Sigmoid colon (tissue), 7 donors: ENCODE results near the gene VRK1. TPM values are rescaled to one million over a fixed set of nuclear protein-coding genes. Genes with fewer than 3 reads are reported as not detected.

ENCODE experiments used
- DNase-seq: peaks from one replicate; pipeline ENCODE4 v3.0.0-alpha.2; 2019
- H3K27ac ChIP-seq, 4 donors: fragments of 200-600 bp; sonication (generic); one replicate each; pipeline ENCODE4 v1.5.1; 2016 to 2019; ENCODE audit warnings: mild to moderate bottlenecking in 1 of 4
- H3K27me3 ChIP-seq, 3 donors: fragments of 200-600 bp; sonication (generic); one replicate each; pipeline ENCODE4 v1.5.1; 2019; ENCODE audit warnings: mild to moderate bottlenecking in 1 of 3
- H3K36me3 ChIP-seq, 4 donors: fragments of 200-600 bp; sonication (generic); one replicate each; pipeline ENCODE4 v1.5.1; 2016 to 2019
- H3K4me1 ChIP-seq, 4 donors: fragments of 200-600 bp; sonication (generic); one replicate each; pipeline ENCODE4 v1.5.1; 2017 to 2019
- H3K4me3 ChIP-seq, 4 donors: fragments of 200-600 bp; sonication (generic); one replicate each; pipeline ENCODE4 v1.5.1; 2017 to 2019; ENCODE audit warnings: mild to moderate bottlenecking in 2 of 4, moderate library complexity in 1 of 4
- H3K9me3 ChIP-seq, 4 donors: fragments of 200-600 bp in 3 of 4; sonication (generic) in 3 of 4; one replicate each; pipeline versions ENCODE4 v1.5.1 to v1.6.1; 2013 to 2019
- EP300 ChIP-seq, 4 donors: sonication (generic); formaldehyde crosslinking; IDR thresholded peaks; one replicate each; pipeline ENCODE4 v1.6.1; 2017; ENCODE audit warnings: antibody characterized with exemption in 4 of 4
- POLR2A ChIP-seq, 2 donors: fragments of 450-650 bp; IDR thresholded peaks; one replicate each; pipeline ENCODE4 v1.6.1; 2016; ENCODE audit warnings: antibody characterized with exemption in 2 of 2, mild to moderate bottlenecking in 2 of 2, moderate library complexity in 2 of 2
- POLR2AphosphoS5 ChIP-seq, 4 donors: sonication (generic); formaldehyde crosslinking; IDR thresholded peaks; one replicate each; pipeline ENCODE4 v1.6.1; 2017; ENCODE audit warnings: antibody characterized with exemption in 4 of 4
- WGBS, 2 donors: extraction: QIAGEN DNeasy Blood & Tissue Kit; methylation state at CpG; one replicate each; pipeline ENCODE4 v1.1.7; 2013; 5-methylcytosine and 5-hydroxymethylcytosine counted together
- intact Hi-C: fragments of 100-400 bp; cut with DNase I; formaldehyde crosslinking; loops from one replicate; pipeline ENCODE4 v1.15.1; 2023
- polyA plus RNA-seq, 3 donors: library from polyadenylated mRNA; stranded (reverse); fragments of 200-250 nt; gene quantifications; one replicate each; pipeline ENCODE4 v1.2.3, GENCODE V29; 2013
- total RNA-seq, 4 donors: library from RNA; depleted of rRNA; stranded (reverse); fragments of >200 nt; gene quantifications; one replicate each; pipeline ENCODE4 v1.1.0, GENCODE V29; 2016
- TF ChIP-seq, protein P1 (sequence below), 4 experiments: fragments of 450-650 bp in 3 of 4; fragments of 200-600 bp in 1 of 4; IDR thresholded peaks; one replicate each; pipeline ENCODE4 v1.5.1; 2016 to 2019; ENCODE audit warnings: antibody characterized with exemption in 4 of 4, mild to moderate bottlenecking in 3 of 4, moderate library complexity in 2 of 4
- donor health status: healthy with polysubstance abuse.
- donor health status: Bipolar disorder and iron deficiency.
- donor health status: healthy.

Gene VRK1
- total and polyA plus RNA-seq, 7 donors, result 7.8 to 25.7 (median 17.9) TPM

DNA sequence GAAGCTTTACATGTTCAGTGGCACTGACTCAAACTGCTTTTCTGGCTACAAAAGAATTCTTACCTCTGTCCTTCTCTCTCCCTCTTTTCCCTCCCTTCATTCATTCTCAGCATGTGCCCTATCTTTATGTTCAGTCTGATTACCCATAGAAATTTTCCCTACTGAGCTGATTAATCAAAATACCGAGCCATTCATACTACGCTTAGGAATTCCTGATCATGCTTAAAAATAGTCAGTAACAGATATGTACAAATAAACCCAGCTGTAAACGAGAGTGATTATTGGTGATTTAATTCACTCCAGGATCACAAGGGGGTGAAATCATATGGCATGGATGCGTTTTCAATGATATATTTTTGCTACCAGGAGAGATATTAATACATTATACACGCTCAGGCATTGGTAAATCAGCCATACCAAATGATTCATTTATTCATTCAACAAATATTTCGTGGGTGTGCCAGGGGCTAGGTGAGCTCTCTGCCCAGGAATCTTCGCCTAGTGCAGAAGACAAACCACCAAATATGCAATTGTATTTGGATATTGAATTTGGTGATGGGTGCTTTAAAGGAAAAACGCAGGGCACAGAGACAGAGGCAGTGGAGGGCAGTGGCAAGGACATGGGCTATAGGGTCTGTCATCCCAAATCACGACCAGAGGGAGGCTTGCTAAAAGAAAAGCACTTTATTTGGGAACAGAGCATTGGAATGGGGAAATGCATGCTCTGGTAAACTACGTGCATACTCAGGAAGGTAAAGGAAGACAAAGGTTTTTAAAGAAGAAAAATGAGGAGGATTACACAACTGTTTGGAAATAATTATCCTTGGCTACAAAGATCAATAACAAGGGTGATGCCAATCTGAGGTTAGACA is 13.9 kb upstream of the VRK1 start:
- no peak for DNase-seq
- no peaks in the 10 kb centered on the region for H3K4me1 ChIP-seq
- H3K9me3 ChIP-seq, result no peaks in the 10 kb centered on the region
- TF ChIP-seq EP300 (IDR thresholded peaks at IDR 0.05), result no peak
- TF ChIP-seq POLR2AphosphoS5 (IDR thresholded peaks at IDR 0.05), result no peak
- TF ChIP-seq, protein P1, sequence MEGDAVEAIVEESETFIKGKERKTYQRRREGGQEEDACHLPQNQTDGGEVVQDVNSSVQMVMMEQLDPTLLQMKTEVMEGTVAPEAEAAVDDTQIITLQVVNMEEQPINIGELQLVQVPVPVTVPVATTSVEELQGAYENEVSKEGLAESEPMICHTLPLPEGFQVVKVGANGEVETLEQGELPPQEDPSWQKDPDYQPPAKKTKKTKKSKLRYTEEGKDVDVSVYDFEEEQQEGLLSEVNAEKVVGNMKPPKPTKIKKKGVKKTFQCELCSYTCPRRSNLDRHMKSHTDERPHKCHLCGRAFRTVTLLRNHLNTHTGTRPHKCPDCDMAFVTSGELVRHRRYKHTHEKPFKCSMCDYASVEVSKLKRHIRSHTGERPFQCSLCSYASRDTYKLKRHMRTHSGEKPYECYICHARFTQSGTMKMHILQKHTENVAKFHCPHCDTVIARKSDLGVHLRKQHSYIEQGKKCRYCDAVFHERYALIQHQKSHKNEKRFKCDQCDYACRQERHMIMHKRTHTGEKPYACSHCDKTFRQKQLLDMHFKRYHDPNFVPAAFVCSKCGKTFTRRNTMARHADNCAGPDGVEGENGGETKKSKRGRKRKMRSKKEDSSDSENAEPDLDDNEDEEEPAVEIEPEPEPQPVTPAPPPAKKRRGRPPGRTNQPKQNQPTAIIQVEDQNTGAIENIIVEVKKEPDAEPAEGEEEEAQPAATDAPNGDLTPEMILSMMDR (IDR thresholded peaks at IDR 0.05), result no peak
- TF ChIP-seq POLR2A (IDR thresholded peaks at IDR 0.05), result no peak
- WGBS, 2 donors, result 64 to 79% methylated on average over 10 of the region's 10 CpGs
- intact Hi-C loops, result no loop called here
- H3K4me3 ChIP-seq, result no peak overlapping the region
- no peaks in the 10 kb centered on the region for H3K36me3 ChIP-seq
- no peaks in the 10 kb centered on the region for H3K27me3 ChIP-seq
- no peak overlapping the region for H3K27ac ChIP-seq

DNA sequence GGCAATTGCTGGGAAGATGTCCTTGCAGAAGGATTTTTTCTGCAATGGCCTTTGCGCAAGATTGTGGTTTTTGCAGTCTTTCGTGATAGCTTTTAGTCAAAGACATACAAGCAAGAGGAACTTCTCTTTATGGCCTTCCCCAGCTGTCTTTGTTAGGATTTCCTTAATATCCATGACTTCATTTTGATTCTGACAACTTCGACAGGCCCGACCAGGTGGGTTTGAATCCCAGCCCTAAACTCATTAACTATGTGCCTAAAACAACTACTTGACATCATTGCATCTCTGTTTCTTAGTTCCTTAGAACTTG is 13.3 kb upstream of the VRK1 start:
- TF ChIP-seq, protein P1 (IDR thresholded peaks at IDR 0.05), result no peak
- no peak for TF ChIP-seq POLR2A (IDR thresholded peaks at IDR 0.05)
- no peak for TF ChIP-seq POLR2AphosphoS5 (IDR thresholded peaks at IDR 0.05)
- no peak for TF ChIP-seq EP300 (IDR thresholded peaks at IDR 0.05)
- H3K27me3 ChIP-seq, result no peaks in the 10 kb centered on the region
- 40 to 52% methylated on average over 4 of the region's 4 CpGs for WGBS, 2 donors
- H3K36me3 ChIP-seq, result no peaks in the 10 kb centered on the region
- H3K27ac ChIP-seq, result no peak overlapping the region
- no peaks in the 10 kb centered on the region for H3K4me1 ChIP-seq
- DNase-seq, result no peak
- intact Hi-C loops, result no loop called here
- H3K4me3 ChIP-seq, result no peak overlapping the region
- no peaks in the 10 kb centered on the region for H3K9me3 ChIP-seq

DNA sequence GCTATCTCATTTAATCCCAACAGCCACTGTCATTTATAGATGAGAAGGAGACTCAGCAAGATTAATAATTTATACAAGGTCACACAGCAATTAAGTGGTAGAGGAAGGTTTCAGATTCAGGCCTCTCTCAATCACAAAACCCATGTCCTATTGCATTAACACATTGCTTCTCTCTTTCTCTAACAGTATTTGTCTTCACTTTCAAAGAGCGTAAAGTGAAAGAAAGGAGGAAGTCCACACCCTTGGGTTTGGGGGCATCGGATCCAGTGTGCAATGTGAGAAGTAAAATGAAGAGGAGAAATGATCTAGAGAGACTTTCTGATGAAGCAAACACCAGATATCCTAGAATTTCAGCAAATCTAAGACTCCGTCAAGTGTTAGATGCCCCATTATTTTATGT is 7.0 kb upstream of the VRK1 start:
- no peaks in the 10 kb centered on the region for H3K36me3 ChIP-seq
- H3K9me3 ChIP-seq, result no peaks in the 10 kb centered on the region
- H3K4me1 ChIP-seq, result no peaks in the 10 kb centered on the region
- WGBS, 2 donors, result 44 to 50% methylated on average over 3 of the region's 3 CpGs
- TF ChIP-seq POLR2A (IDR thresholded peaks at IDR 0.05) (no peak), EP300 (IDR thresholded peaks at IDR 0.05) (no peak)
- DNase-seq, result no peak
- no peak overlapping the region for H3K4me3 ChIP-seq
- H3K27me3 ChIP-seq, result no peaks in the 10 kb centered on the region
- intact Hi-C loops, result no loop called here
- H3K27ac ChIP-seq, result no peak overlapping the region

DNA sequence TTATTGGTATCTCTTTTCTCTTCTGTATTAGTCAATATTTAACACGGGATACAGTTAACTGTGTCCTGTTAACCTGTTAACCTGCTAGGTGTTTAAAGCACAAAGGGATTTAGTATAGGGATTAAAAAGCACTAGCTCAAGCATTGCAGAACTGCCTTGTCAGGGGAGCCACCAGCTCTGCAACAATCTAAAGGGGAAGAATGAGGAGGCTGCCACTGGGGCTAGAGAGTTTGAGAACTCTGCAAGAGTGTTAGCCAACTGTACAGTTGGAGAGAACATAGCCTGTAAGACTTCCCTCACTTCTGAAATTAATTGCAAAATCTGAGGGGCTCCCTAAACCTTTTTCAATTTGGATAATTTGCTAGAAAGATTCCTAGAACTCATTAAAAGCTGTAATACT is 6.5 kb upstream of the VRK1 start:
- no peaks in the 10 kb centered on the region for H3K36me3 ChIP-seq
- no peak for DNase-seq
- TF ChIP-seq POLR2AphosphoS5 (IDR thresholded peaks at IDR 0.05) (no peak), EP300 (IDR thresholded peaks at IDR 0.05) (no peak)
- TF ChIP-seq, protein P1 (IDR thresholded peaks at IDR 0.05), result no peak
- no peak overlapping the region for H3K4me3 ChIP-seq
- no peak overlapping the region for H3K27ac ChIP-seq
- H3K9me3 ChIP-seq, result no peaks in the 10 kb centered on the region
- intact Hi-C loops, result no loop called here
- 55 to 73% methylated on average over 1 of the region's 1 CpG for WGBS, 2 donors
- no peaks in the 10 kb centered on the region for H3K4me1 ChIP-seq
- H3K27me3 ChIP-seq, result no peaks in the 10 kb centered on the region

DNA sequence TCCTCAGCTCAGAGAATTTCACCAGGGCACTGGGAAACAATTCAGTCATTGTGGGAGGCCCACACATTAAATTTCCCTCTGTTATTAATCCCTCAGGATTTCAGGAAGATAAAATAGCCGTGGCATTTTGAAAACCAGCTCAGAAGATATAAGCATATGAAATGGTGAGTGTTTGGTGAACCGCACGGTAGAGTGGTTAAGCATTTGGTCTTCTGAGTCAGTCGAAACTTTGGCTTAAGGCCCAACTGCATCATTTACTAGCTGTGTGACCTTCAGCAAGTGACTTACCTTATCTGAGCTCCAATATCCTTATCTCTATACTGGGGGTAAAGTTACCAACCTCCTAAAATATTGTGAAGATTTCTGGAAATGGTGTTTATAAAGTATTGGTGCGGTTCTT is 5.2 kb upstream of the VRK1 start:
- Histone ChIP-seq H3K9me3 (no peaks in the 10 kb centered on the region), H3K36me3 (no peaks in the 10 kb centered on the region), H3K4me1 (no peaks in the 10 kb centered on the region), H3K27me3 (no peaks in the 10 kb centered on the region), H3K27ac (no peak overlapping the region), H3K4me3 (no peak overlapping the region)
- no peak for DNase-seq
- intact Hi-C loops, result no loop called here
- no peak for TF ChIP-seq EP300 (IDR thresholded peaks at IDR 0.05)
- no peak for TF ChIP-seq POLR2AphosphoS5 (IDR thresholded peaks at IDR 0.05)
- TF ChIP-seq, protein P1 (IDR thresholded peaks at IDR 0.05), result no peak
- TF ChIP-seq POLR2A (IDR thresholded peaks at IDR 0.05), result no peak
- 77 to 84% methylated on average over 5 of the region's 5 CpGs for WGBS, 2 donors
